Fibroblast of peridontal ligament (primary cell): ENCODE results near the gene ISYNA1.
"Not testable (repeated sequence)": the region's sequence is repeated elsewhere in the genome, so short reads cannot be mapped to it uniquely, and the experiment has no call there.

Experiments
- DNase-seq: peaks from one replicate; pipeline ENCODE4 v3.0.0-alpha.2; 2010; ENCODE audit errors: extremely low read depth

The ISYNA1 gene

DNA sequence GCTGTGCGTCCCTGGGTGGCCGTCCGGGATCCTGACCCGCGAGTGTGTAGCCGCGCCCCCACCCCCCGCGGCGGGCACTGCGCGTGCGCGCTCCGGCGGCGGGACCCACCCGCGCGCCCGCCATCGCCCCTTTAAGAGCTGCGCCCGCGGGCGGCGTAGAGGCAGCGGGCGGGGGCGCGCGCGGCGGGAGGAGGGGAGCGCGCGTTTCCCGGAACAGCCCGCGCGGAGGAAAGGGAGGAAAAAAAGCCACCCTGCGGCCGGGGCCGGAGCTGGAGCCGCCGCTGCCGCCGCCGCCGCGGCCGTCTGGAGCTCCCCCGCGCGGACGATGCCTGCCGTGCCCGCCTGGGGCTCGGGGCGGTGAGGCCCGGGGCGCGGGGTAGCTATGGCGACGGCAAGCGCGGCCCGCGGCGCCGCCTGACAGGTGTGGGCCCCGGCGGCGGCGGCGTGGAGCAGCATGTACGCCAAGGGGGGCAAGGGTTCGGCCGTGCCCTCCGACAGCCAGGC is 18.7 kb downstream of the ISYNA1 start, which contains the start of gene SSBP4:
Gene SSBP4, plus strand, starts transcription at position 204 of the 504 bp plus-strand sequence. Its CDS starts 251 bp downstream, at position 455.
- DNase-seq, result peak; percentile 63

DNA sequence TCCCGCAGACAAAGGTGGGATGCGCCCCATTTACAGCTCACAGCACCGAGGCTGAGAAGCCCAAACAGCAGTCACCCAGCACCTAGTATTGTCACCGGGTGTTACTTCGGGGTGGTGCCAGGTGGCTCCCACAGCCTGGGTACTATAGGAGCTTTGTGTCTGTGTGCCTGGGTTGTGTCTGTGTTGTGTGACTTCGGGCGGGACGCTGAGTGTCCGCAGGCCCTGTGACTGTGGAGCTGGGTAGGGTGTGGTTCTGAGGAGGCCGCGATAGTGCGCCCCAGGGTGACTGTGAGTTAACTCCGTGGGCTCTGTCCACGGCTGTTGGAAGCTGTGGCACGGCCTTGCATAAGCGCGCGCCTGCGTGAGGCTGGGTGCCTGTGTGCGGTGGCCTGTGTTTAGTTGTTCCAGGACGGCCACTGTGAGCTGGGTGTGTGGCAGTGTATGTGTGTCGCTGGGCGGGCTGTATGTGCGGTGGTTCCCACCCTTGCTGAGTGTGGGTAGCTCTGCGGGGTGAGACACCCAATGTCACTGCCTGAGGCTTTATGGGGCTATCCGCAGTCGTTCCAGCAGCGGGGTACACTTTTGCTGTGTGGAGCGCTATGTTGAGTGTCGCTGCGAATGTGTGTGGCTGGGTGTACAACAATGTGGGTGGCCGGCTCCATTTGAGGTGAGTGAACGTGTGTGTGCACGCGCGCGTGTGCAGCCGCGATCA is 19.3 kb downstream of the ISYNA1 start:
- DNase-seq, result no peak

DNA sequence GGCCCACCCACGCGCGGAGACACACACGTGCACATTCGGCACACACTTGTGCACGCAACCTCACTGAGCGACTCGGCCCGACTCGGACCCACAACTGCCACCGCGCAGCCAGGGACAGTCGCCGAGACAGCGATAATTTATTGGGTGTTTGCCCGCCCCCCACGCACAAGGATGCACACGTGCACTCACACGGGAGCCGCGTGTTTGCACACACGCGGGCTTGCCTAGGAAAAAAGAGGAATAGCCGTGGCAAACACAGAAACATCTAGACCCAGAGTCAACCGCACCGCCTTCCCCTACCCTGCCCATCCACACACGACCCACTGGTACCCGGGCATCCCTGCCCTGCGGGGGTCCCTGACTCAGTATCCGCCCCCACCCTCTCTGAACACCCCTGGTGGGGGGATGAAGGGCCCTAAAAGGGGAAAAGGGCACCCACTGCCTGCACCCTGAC is 19.9 kb downstream of the ISYNA1 start:
- DNase-seq, result no peak

DNA sequence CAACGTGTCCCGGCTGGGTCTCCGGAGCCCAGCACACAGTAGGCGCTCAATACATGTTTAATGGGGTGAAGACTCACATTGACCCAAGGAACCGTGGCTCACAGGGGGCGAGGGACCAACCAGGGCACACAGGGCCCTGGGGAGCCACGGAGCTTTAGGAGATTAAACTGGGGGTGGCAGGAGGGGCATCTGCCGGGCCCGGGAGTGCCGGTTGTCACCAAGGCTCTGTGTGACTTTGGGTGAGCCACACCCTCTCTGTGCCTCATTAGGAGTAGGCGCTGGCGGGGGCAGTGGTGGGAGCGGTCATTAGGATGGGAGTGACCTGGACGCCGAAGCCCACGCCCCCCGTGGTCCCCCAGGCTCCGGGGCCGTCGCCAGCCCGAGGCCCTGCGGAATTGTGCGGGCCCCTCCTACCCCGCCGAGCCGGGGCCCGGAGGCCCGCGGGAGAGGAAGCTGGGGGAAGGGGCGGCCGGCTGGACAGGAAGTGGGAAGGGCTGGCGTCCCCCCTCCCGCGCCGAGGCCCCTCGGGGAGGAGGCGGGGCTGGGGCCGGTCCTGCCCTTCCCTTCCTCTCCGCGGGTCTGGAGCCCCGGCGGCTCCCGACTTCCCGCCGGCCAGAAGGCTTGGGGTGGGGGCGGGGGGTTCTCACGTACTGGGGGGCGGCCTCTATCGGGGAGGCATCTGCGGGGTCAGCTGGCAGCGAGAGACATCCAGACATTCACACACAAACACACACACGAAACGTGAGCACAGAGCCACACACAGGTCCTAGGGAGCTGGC is 20.5 kb downstream of the ISYNA1 start:
- peak; percentile 52 for DNase-seq

DNA sequence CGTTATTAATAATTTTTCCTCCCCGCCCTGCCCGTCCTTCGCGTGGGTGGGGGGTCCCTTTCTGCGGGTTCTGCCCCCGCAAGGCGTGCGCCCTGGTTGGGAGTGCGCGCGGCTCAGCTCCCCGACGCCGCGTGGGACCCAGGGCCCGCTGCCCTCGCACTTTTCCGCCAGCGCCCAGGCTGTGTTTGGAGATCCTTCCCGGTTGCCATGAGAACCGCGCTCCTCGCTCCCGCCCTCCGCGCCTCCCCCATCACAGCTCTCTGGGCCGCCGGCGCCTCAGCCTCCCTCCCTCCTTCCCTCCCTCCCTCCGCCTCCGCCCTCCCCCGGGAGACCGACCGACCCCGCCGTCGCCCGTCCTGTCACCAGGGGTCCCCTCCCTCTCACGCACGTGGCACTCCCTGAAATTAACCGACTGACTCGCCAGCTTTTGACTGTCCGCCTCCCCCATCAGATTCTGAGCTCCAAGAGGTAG is 21.1 kb downstream of the ISYNA1 start:
- peak; percentile 83 for DNase-seq

DNA sequence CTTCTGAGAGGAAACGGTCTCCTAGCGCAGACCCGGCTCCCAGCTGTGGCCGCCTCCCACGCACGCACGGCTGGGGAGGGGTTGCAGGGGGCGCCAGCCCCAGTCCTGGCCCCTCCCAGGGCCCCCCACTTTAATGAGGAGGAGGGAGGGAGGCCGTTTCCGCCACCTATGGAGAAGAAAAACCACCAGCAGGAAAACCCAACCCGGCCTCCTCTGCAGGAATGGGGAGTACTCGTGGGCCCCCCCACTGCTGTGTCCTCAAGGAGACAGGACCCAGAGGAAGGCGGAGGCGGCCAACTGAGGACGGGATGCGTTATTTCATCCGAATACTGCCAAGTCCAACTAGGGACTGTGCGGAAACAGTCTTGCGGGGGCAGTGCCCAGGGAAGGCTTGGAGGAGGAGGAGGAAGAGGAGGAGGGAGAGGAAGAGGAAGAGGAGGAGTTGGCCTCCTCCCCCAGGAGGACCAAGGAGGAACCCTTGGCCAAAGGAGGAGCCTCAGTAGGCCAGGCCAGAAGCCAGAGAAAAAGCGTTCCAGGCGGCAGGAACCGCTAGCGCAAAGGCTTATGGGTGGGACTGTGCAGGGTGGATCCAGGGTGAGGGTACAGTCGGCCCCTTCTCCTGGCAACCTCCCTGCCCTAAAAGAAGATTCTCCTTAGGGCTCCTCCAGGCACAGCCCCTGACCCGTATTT is 22.6 kb downstream of the ISYNA1 start:
- DNase-seq, result peak; percentile 78

DNA sequence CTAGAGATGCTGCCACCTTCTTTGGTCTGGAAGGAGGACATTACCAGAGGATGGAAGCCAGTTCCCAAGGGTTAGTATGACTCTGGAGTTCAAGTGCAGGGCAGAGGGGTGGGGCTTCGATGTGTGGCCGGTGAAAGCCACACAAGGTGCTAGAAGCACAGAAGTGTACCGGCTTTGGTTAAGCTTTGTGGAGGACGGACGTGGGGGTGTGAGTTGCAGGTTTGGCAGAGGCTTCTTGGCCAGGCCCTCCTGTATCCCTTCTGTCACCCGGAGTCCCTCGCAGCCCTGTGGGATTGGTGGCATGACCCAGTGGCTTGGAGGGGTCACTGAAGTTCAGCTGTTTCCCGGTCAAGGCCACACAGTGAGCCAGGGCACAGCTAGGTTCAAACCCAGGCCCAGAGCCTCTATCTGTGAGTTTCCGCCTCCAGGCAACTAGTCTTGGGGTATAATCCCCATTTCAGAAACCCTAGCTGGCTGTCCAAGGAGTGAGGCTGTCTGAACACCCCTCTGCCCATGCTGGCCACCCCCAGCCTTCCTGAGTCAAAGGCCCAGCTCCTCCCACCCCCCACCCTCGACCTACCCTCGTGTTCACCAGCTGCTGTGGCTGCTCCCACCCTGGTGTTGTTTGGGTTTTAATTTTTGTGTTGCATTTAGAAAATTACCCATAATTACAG is 23.3 kb downstream of the ISYNA1 start:
- no peak for DNase-seq

DNA sequence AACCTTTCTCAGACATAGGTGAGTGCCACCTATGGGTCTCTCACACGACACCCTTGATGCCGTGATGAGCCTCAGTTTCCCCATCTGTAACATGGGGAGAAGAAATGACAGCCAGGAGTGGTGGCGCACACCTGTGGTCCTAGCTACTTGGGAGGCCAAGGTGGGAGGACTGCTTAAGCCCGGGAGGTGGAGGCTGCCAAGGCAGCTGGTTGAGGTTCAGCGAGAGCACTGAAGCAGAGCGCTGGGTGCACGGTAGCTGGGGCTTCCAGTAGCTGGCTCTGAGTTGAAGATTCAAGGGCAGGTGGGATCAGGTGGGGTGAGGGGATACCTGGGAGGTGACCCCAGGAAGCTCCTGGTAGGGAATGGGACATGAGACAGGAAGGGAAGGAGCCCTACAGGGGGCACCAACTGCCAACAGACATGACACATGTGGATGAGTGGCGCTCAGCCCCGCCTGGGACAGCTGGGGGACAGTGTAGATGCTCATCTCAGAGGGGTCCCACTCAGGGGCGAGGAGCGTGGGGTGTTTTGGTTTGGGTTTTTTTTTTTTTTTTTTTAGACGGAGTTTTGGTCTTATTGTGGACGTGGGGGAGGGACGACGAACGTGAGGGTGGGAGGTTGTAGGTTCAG is 25.2 kb downstream of the ISYNA1 start:
- DNase-seq, result no peak

DNA sequence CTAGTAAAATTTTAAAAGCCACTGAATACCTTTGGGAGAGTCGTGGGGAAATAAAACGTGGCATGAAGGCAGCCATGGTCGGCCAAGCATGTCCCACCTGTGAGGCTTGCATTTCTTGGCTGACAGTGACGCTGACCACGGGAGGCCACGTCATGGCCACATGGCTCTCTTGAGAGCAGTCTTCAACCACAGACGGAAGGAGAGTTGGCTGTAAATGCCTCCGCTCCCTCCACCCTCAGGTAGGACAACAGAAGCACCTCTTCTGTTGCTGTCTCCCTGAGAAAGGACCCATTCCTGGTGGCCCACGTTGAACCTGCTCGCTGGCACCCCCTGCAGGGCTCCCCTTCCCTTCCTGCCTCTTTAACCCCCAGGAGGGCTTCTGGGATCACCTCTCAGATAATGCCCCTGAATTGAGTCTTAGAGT is 29.9 kb downstream of the ISYNA1 start:
- DNase-seq, result no peak

DNA sequence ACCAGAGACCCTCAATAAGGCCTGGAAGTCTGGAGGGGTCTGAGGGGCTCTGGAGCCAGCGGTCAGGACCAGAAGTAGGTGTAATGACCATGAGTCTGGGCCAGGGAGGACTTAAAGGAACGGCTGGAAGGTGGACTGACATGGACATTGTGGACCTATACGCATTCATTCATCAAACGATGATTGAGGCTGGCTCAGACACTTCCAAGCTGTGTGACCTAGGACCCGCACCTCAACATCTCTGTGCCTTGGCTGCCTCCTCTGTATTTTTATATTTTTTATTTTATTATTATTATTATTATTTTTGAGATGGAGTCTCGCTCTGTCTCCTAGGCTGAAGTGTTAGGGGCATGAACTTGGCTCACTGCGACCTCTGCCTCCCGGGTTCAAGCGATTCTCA is 31.2 kb downstream of the ISYNA1 start:
- DNase-seq, result no peak

DNA sequence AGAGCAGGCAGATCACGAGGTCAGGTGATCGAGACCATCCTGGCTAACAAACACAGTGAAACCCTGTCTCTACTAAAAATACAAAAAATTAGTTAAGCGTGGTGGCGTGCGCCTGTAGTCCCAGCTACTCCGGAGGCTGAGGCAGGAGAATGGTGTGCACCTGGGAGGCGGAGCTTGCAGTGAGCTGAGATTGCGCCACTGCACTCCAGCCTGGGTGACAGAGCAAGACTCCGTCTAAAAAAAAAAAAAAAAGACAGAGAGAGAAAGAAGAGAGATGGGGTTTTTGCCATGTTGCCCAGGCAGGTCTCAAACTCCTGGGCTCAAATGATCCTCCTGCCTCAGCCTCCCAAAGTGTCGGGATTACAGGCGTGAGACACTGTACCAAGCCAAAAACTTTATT is 32.2 kb downstream of the ISYNA1 start:
- not testable (repeated sequence) for DNase-seq

DNA sequence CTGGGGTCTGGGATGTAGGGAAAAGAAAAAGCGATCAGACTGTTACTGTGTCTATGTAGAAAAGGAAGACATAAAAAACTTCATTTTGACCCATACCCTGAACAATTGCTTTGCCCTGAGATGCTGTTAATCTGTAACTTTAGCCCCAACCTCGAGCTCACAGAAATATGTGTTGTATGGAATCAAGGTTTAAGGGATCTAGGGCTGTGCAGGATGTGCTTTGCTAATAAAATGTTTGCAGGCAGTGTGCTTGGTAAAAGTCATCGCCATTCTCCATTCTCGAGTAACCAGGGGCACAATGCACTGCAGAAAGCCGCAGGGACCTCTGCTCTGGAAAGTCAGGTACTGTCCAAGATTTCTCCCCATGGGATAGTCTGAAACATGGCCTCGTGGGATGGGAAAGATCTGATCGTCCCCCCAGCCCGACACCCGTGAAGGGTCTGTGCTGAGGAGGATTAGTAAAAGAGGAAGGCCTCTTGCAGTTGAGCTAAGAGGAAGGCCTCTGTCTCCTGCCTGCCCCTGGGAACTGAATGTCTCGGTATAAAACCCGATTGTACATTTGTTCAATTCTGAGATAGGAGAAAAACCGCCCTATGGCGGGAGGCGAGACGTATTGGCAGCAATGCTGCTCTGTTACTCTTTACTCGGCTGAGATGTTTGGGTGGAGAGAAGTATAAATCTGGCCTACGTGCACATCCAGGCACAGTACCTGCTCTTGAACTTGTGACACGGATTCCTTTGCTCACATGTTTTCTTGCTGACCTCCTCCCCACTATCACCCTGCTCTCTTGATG is 35.3 kb downstream of the ISYNA1 start:
- not testable (repeated sequence) for DNase-seq

DNA sequence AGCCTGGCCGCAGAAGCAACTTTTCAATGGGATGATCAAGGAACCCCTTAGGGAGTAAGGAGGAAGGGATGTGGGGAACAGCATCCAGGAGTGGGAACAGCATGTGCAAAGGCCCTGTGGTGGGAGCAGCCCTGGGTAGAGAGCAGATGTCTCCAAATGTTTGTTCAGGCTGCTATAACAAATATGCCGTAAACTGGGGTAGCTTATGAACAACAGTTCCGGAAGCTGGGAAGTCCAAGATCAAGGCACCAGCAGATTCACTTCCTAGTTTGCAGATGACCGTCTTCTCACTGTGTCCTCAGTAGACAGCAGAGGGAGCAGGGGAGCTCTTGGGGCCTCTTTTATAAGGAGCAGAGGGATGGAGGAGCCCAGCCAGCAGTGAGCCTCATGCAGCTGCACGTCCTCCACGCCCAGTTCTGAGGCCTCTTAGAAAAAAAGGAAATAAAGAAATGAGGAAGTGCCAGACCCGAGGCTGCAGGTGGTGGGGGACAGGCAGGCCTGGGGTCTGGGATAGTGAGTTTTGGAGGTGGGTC is 36.3 kb downstream of the ISYNA1 start:
- peak; percentile 80 for DNase-seq

DNA sequence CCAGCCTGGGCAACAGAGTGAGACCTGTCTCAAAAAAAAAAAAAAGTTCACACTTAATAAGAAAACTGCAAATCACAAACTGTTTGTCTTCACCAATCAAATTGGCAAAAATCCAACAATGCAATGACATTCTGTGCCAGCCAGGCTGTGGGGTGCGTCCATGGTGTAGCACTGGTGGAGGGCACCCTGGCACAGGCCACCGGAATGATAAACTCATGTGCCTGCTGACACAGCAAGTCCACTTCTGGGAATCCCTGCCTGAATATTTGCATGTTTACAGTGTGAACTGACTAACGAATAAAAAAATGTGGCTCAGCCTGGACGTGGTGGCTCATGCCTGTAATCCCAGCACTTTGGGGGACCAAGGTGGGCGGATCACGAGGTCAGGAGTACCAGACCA is 38.9 kb downstream of the ISYNA1 start:
- DNase-seq, result peak; percentile 74

DNA sequence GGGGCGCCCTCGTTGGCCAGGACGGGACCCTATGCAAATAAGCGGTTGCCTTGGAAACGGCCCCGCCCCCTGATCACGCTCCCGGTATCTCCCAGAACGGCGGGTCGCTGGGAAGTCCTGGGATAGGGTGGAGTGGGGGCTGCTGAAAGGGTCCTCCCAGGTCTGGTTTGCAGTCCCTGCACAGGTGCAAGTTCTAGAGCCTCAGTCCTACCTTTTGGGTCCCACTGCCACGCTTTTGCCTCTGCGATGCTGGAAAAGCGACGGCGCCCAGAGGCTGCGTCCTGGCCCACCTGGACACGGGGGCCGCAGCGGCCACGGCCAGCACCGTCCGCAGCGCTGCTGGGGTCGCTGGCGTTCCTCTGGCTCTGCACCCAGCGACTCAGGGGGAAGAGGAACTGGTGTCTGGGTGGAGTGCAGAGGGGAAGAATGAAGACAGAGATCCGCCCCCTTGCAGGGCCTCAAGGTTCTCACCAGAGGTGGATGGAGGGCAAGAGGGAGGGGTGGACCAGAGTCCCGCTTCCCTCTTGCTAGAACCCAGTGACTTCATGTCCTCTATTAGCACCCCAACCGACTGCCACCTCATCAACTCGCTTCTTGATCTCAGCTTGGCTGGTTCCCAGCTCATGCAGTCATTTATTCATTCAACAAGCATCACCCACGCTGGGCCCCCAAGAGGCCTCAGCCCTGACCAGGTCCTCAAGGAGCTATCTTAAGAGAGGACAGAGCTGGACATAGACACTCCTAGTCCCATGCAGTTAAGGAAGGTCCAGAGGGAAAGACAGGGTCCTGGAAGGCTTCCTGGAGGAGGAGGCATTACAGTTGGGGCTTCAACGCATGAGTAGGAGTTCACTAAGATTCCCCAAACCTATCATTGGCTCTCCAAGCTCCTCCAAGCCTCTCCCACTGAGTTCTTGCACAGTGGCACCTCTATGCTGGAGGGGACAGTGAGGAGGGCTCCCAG is 40.4 kb downstream of the ISYNA1 start, which contains the start of gene LRRC25:
Gene LRRC25, minus strand, starts transcription at position 381 of the 961 bp plus-strand sequence. CDS start 659 bp downstream, outside the sequence.
- DNase-seq, result no peak

DNA sequence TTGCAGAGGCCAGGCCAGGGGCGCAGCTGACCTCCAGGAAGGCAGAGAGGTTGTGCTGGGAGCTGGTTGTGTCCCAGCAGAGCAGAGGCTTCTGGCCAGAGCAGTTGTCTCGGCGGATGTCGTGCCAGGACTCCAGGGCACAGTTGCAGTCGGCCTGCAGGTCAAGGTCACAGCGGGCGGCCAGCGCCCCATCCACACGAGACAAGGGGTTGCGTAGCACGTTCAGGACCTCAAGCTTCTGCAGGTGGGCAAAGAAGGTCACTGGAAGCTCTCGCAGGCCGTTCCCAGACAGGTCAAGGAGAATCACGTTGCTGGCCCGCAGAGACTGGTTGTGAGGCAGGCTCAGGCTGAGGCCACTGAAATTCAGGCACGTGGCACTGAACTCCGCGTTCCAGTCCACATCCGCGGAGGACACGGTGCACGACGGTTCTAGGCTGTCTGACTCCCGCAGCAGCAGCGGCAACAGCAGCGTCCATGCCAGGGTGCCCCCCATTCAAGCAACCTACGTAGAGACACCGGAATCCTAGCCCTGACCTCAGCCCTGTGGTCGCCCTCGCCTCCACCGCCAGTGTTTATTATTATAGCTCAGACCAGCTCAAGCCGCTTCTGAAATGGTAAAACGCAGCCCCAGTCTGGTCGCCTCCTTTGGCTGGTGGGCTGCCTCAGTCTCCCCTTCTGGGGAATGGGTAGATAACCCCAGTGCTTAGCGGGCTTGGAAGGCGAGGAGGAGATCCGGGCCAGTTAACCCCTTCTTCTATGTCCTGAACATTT is 41.3 kb downstream of the ISYNA1 start:
- DNase-seq, result no peak

DNA sequence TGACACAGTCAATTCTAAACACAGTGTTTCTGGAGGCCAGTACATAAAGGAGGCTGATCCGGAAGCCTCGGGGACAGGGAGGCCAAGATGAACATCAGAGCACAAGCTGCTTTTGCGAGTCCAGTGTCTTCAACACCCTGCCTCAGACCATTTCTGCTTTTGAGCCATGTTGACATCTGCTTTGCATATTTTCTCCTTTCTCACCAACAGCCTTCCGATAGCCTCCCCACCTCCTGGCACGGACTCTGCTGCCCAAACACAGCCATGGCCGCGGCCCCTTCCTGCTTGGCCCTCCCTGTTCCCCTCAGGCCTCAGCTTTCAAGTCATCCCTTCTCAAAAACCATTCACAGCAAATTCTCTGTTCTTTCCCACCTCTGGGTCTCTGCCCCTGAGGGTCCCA is 44.1 kb downstream of the ISYNA1 start:
- DNase-seq, result no peak

DNA sequence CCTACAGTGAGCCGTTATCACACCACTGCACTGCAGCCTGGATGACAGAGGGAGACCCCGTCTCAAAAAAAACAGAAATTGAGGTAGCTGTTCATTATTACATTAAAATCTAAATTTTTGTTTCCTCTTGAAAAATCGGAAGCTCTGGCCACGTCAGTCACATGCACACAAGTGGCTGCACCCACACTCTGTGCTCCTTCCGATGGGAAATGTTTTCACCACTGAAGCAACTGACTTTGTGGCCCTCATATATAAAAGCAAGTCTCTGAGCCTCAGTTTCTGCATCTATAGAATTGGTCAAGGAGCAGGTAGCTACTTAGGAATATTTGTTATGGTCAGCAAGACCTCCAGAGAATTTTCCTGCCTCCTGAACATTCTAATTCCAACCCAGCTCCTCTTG is 45.0 kb downstream of the ISYNA1 start:
- DNase-seq, result no peak
